SW480 (cell line): ENCODE data around the gene PKDREJ.
A peak's percentile ranks its signal among the peaks of the same experiment; 100 is the strongest.
"Not testable (repeated sequence)": the region's sequence is repeated elsewhere in the genome, so short reads cannot be mapped to it uniquely, and the experiment has no call there.

Source experiments
- DNase-seq: peaks from one replicate; pipeline ENCODE4 v3.0.0-alpha.2; 2016; ENCODE audit warnings: low spot score

The PKDREJ gene

GRCh38 chr22:46264520-46264919 is 1.4 kb upstream of the PKDREJ start:
- DNase-seq: not testable (repeated sequence)

- no peak for DNase-seq
Measured at GRCh38 chr22:46262449-46263215, 511 bp downstream of the PKDREJ start.

GRCh38 chr22:46260038-46260437 is 3.1 kb downstream of the PKDREJ start:
- DNase-seq: no peak

GRCh38 chr22:46259374-46259773 is 3.8 kb downstream of the PKDREJ start:
- DNase-seq: no peak

GRCh38 chr22:46256358-46256958 is 6.7 kb downstream of the PKDREJ start:
- DNase-seq: no peak

- DNase-seq: no peak
Measured at GRCh38 chr22:46251816-46252380, 11.2 kb downstream of the PKDREJ start.

GRCh38 chr22:46251266-46251665 is 11.9 kb downstream of the PKDREJ start:
- no peak for DNase-seq

GRCh38 chr22:46250783-46251125 is 12.4 kb downstream of the PKDREJ start:
- DNase-seq: no peak

- peak; percentile 80 for DNase-seq
Measured at GRCh38 chr22:46250035-46250782, 12.9 kb downstream of the PKDREJ start, which contains the start of gene CDPF1. Gene CDPF1 (minus strand): TSS chr22:46250293. CDS start chr22:46248284, 2,009 bp downstream.

GRCh38 chr22:46247443-46247975 is 15.6 kb downstream of the PKDREJ start:
- DNase-seq: no peak

- no peak for DNase-seq
Measured at GRCh38 chr22:46246178-46246577, 17.0 kb downstream of the PKDREJ start.

GRCh38 chr22:46245511-46245910 is 17.6 kb downstream of the PKDREJ start:
- no peak for DNase-seq

- DNase-seq: no peak
Measured at GRCh38 chr22:46244771-46245170, 18.4 kb downstream of the PKDREJ start.

GRCh38 chr22:46242076-46242475 is 21.1 kb downstream of the PKDREJ start:
- no peak for DNase-seq

GRCh38 chr22:46241396-46242007 is 21.6 kb downstream of the PKDREJ start:
- no peak for DNase-seq

- no peak for DNase-seq
Measured at GRCh38 chr22:46240907-46241306, 22.2 kb downstream of the PKDREJ start.

GRCh38 chr22:46240506-46240905 is 22.6 kb downstream of the PKDREJ start:
- no peak for DNase-seq

GRCh38 chr22:46240073-46240472 is 23.1 kb downstream of the PKDREJ start:
- DNase-seq: no peak

- DNase-seq: no peak
Measured at GRCh38 chr22:46239261-46240048, 23.7 kb downstream of the PKDREJ start.

- DNase-seq: no peak
Measured at GRCh38 chr22:46238541-46238940, 24.6 kb downstream of the PKDREJ start.

- no peak for DNase-seq
Measured at GRCh38 chr22:46237453-46238124, 25.6 kb downstream of the PKDREJ start.
